Measurements from ENCODE around the gene IL13. TPM values are rescaled to one million over a fixed set of nuclear protein-coding genes. Genes with fewer than 3 reads are reported as not detected.

The IL13 gene
- total RNA-seq, 2 experiments from 2014 or later, result not detected

GRCh38 chr5:132635873-132636272, 22.1 kb upstream of the IL13 start:
- Histone ChIP-seq H3K4me1 (ENCODE audit: insufficient read depth, low read length, poor library complexity, severe bottlenecking) (no peaks in the 10 kb centered on the region), H4K20me1 (ENCODE audit: insufficient read depth, low read length) (no peaks in the 10 kb centered on the region), H3K79me2 (ENCODE audit: insufficient read depth, low read depth, low read length) (no peaks in the 10 kb centered on the region), H3K4me3 (ENCODE audit: low read depth, low read length, poor library complexity, severe bottlenecking) (no peak overlapping the region), H3K4me2 (ENCODE audit: low read length) (no peak overlapping the region), H3K36me3 (ENCODE audit: insufficient read depth, low read length) (peaks cover 76% of the 10 kb centered on the region), H2AFZ (ENCODE audit: low read length) (no peak overlapping the region), H3K27ac (ENCODE audit: low read depth, low read length, poor library complexity, severe bottlenecking) (no peak overlapping the region), H3K9me2 (ENCODE audit: insufficient read depth, low read length) (no peaks in the 10 kb centered on the region), H3K9me3 (ENCODE audit: low read length) (no peaks in the 10 kb centered on the region)
- intact Hi-C loops (cut with micrococcal nuclease; ENCODE audit: unreplicated experiment), result no loop called here
- no TSS peak for BruUV-seq (replicated peaks)
- POLR2A ChIA-PET, result no interaction called here
- CTCF ChIA-PET (ENCODE audit: unreplicated experiment), result no interaction called here
- DNase-seq (ENCODE audit: low spot score), result no peak
- no peak for TF ChIP-seq EZH2phosphoT487 (IDR thresholded peaks at IDR 0.05; ENCODE audit: borderline replicate concordance, low read depth, low read length)
- no peak for TF ChIP-seq CTCF (conservative IDR thresholded peaks at IDR 0.05; ENCODE audit: low read length)

DNA sequence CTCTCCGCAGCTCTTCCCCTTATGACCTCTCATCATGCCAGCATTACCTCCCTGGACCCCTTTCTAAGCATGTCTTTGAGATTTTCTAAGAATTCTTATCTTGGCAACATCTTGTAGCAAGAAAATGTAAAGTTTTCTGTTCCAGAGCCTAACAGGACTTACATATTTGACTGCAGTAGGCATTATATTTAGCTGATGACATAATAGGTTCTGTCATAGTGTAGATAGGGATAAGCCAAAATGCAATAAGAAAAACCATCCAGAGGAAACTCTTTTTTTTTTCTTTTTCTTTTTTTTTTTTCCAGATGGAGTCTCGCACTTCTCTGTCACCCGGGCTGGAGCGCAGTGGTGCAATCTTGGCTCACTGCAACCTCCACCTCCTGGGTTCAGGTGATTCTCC, 20.7 kb upstream of the IL13 start:
- no peak for TF ChIP-seq EZH2phosphoT487 (IDR thresholded peaks at IDR 0.05; ENCODE audit: borderline replicate concordance, low read depth, low read length)
- no peak for TF ChIP-seq CTCF (conservative IDR thresholded peaks at IDR 0.05; ENCODE audit: low read length)
- H3K36me3 ChIP-seq (ENCODE audit: insufficient read depth, low read length), result peaks cover 77% of the 10 kb centered on the region
- H3K9me3 ChIP-seq (ENCODE audit: low read length), result no peaks in the 10 kb centered on the region
- DNase-seq (ENCODE audit: low spot score), result no peak
- no peaks in the 10 kb centered on the region for H3K4me1 ChIP-seq (ENCODE audit: insufficient read depth, low read length, poor library complexity, severe bottlenecking)
- no peak overlapping the region for H3K27ac ChIP-seq (ENCODE audit: low read depth, low read length, poor library complexity, severe bottlenecking)
- H3K9me2 ChIP-seq (ENCODE audit: insufficient read depth, low read length), result no peaks in the 10 kb centered on the region
- POLR2A ChIA-PET, result no interaction called here
- H2AFZ ChIP-seq (ENCODE audit: low read length), result no peak overlapping the region
- H3K4me2 ChIP-seq (ENCODE audit: low read length), result no peak overlapping the region
- H4K20me1 ChIP-seq (ENCODE audit: insufficient read depth, low read length), result no peaks in the 10 kb centered on the region
- BruUV-seq (replicated peaks), result no TSS peak
- no peaks in the 10 kb centered on the region for H3K79me2 ChIP-seq (ENCODE audit: insufficient read depth, low read depth, low read length)
- intact Hi-C loops (cut with micrococcal nuclease; ENCODE audit: unreplicated experiment), result no loop called here
- CTCF ChIA-PET (ENCODE audit: unreplicated experiment), result no interaction called here
- H3K4me3 ChIP-seq (ENCODE audit: low read depth, low read length, poor library complexity, severe bottlenecking), result no peak overlapping the region

DNA sequence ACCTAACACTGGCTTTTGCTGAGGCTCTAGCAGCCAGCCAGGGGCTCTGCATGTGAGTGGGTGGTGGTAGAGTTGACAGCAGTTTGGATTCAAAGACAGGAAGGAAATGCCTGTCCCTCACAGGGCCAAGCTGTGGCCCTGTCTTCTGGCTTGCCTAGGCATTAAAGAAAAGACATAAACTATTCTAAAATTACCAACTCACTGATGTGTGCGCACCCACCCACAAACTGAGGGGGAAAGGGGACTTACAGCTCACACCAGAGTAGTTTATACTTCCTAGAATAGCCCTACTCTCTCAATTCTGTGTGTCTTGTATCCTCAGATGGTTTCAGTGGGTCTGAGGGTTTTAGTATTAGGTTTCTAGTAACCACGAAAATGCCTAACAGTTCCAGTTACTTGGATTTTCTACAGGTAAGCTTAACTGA, 18.3 kb upstream of the IL13 start:
- Histone ChIP-seq H3K4me3 (ENCODE audit: low read depth, low read length, poor library complexity, severe bottlenecking) (no peak overlapping the region), H3K36me3 (ENCODE audit: insufficient read depth, low read length) (peaks cover 87% of the 10 kb centered on the region), H3K4me2 (ENCODE audit: low read length) (no peak overlapping the region), H3K9me2 (ENCODE audit: insufficient read depth, low read length) (no peaks in the 10 kb centered on the region), H3K27ac (ENCODE audit: low read depth, low read length, poor library complexity, severe bottlenecking) (no peak overlapping the region), H2AFZ (ENCODE audit: low read length) (no peak overlapping the region), H3K9me3 (ENCODE audit: low read length) (no peaks in the 10 kb centered on the region), H4K20me1 (ENCODE audit: insufficient read depth, low read length) (no peaks in the 10 kb centered on the region), H3K4me1 (ENCODE audit: insufficient read depth, low read length, poor library complexity, severe bottlenecking) (no peaks in the 10 kb centered on the region), H3K79me2 (ENCODE audit: insufficient read depth, low read depth, low read length) (no peaks in the 10 kb centered on the region)
- DNase-seq (ENCODE audit: low spot score), result no peak
- BruUV-seq (replicated peaks), result no TSS peak
- ChIA-PET CTCF (ENCODE audit: unreplicated experiment) (no interaction called here), POLR2A (interaction anchor here (0.7 kb wide), 1 partner anchor 42 kb away, joined by 3 read pairs; no protein-coding TSS in a partner anchor)
- TF ChIP-seq CTCF (conservative IDR thresholded peaks at IDR 0.05; ENCODE audit: low read length) (no peak), EZH2phosphoT487 (IDR thresholded peaks at IDR 0.05; ENCODE audit: borderline replicate concordance, low read depth, low read length) (no peak)
- intact Hi-C loops (cut with micrococcal nuclease; ENCODE audit: unreplicated experiment), result no loop called here
